K562 (cell line): ENCODE results near the gene PRSS21. TPM values are rescaled to one million over a fixed set of nuclear protein-coding genes. Genes with fewer than 3 reads are reported as not detected.
A peak's percentile ranks its signal among the peaks of the same experiment; 100 is the strongest.

Source experiments
- ATAC-seq: fragments of 200-7000 bp; cut with Tn5 transposase; 3 replicates; pipeline ENCODE4 v1.9.1; 2020; ENCODE audit warnings: moderate library complexity
- BruUV-seq: library from RNA; stranded (reverse); fragments of 400-500 nt; replicated peaks from 2 replicates; lab custom pipeline; 2021; lab: Mats Ljungman, UMichigan
- CTCF ChIA-PET: fragments of 300-600 bp; formaldehyde crosslinking; extraction: SDS; loops from one replicate; lab custom pipeline; 2021; ENCODE audit warnings: low intra/inter-chr PET ratio; lab: Yijun Ruan, JAX
- POLR2A ChIA-PET: fragments of 300-600, 350-650 bp; sonication (Branson Sonifier 250); formaldehyde crosslinking; extraction: SDS; loops from one replicate; lab custom pipeline; 2021; ENCODE audit warnings: antibody characterized with exemption, inconsistent platforms; lab: Yijun Ruan, JAX
- DNase-seq, 4 experiments: peaks; one replicate each; pipeline versions ENCODE4 v3.0.0 to v3.0.0-alpha.2; 2011 to 2018; ENCODE audit warnings: low spot score in 3 of 4, mixed read lengths in 3 of 4; ENCODE audit errors: extremely low read depth in 1 of 4
- FAIRE-seq: peaks from 2 replicates; lab custom pipeline; 2011; peaks lifted over from hg19 to GRCh38; lab: Jason Lieb, UNC
- H2AFZ ChIP-seq: 2 replicates; pipeline ENCODE4 v1.6.0; 2011; ENCODE audit warnings: low read depth, low read length, control low read depth, inconsistent platforms
- H3K27ac ChIP-seq: fragments of 200-600 bp; 3 replicates; pipeline ENCODE4 v1.8.0; 2011; ENCODE audit warnings: low read depth, mild to moderate bottlenecking, control low read depth, inconsistent platforms, low read length, moderate library complexity, mixed read lengths; ENCODE audit errors: extremely low read depth
- H3K27me3 ChIP-seq, 2 experiments: fragments of 300-600 bp in 1 of 2; 2 replicates in 1 of 2; 3 replicates in 1 of 2; pipeline versions ENCODE4 v1.6.0 to v1.8.0; 2011; ENCODE audit warnings: inconsistent platforms in 2 of 2, low read length in 2 of 2, mild to moderate bottlenecking in 1 of 2, mixed read lengths in 1 of 2, moderate library complexity in 1 of 2; ENCODE audit not compliant: control insufficient read depth in 2 of 2, insufficient read depth in 2 of 2
- H3K36me3 ChIP-seq: fragments of 300-600 bp; 3 replicates; pipeline ENCODE4 v1.8.0; 2011; ENCODE audit warnings: mild to moderate bottlenecking, low read length, inconsistent platforms; ENCODE audit not compliant: control insufficient read depth, insufficient read depth
- H3K4me1 ChIP-seq, 2 experiments: fragments of 200-600 bp in 1 of 2; replicated peaks in 1 of 2; 2 replicates in 1 of 2; 3 replicates in 1 of 2; pipeline versions ENCODE4 v1.5.1 to v1.8.0; 2011; ENCODE audit warnings: inconsistent platforms in 2 of 2, low read length in 2 of 2, mild to moderate bottlenecking in 1 of 2, mixed read lengths in 1 of 2, moderate library complexity in 1 of 2; ENCODE audit not compliant: control insufficient read depth in 2 of 2, insufficient read depth in 2 of 2
- H3K4me2 ChIP-seq: 2 replicates; pipeline ENCODE4 v1.6.1; 2011; ENCODE audit warnings: low read length, control low read depth, inconsistent platforms, mixed read lengths; ENCODE audit not compliant: insufficient read depth
- H3K4me3 ChIP-seq: fragments of 200-600 bp; sonication (generic), shearing (Covaris generic); 2 replicates; pipeline ENCODE4 v1.5.1; 2016; ENCODE audit warnings: control low read depth, inconsistent platforms
- H3K79me2 ChIP-seq: fragments of 200-600 bp; 3 replicates; pipeline ENCODE4 v1.8.0; 2011; ENCODE audit warnings: low read length, inconsistent platforms; ENCODE audit not compliant: control insufficient read depth, insufficient read depth
- H3K9ac ChIP-seq, 2 experiments: 2 replicates each; pipeline versions ENCODE4 v1.6.0 to v1.6.1; 2011; ENCODE audit warnings: low read depth in 2 of 2, low read length in 2 of 2, control low read depth in 1 of 2, inconsistent platforms in 1 of 2, mild to moderate bottlenecking in 1 of 2, mixed read lengths in 1 of 2; ENCODE audit not compliant: insufficient read depth in 1 of 2
- H3K9me1 ChIP-seq: one replicate; pipeline ENCODE4 v1.6.0; 2011; ENCODE audit warnings: inconsistent platforms, mild to moderate bottlenecking, low read length, moderate library complexity; ENCODE audit not compliant: control insufficient read depth, insufficient read depth
- H3K9me3 ChIP-seq: replicated peaks from 2 replicates; pipeline ENCODE4 v1.5.1; 2011; ENCODE audit warnings: low read depth, low read length, inconsistent platforms; ENCODE audit not compliant: control insufficient read depth, insufficient read depth
- H4K20me1 ChIP-seq: replicated peaks from 2 replicates; pipeline ENCODE4 v1.6.1; 2011; ENCODE audit warnings: low read length, inconsistent platforms, mixed read lengths; ENCODE audit not compliant: control insufficient read depth, insufficient read depth
- HNRNPUL1 ChIP-seq: fragments of 200-400 bp; formaldehyde crosslinking; IDR thresholded peaks from 2 replicates; pipeline ENCODE4 v1.6.1; 2017; ENCODE audit warnings: low read length
- ZBTB1 ChIP-seq: sonication (generic); formaldehyde crosslinking; IDR thresholded peaks from 2 replicates; pipeline ENCODE4 v1.8.1; 2023; ENCODE audit warnings: missing genetic modification reagents, low read depth, mild to moderate bottlenecking, borderline replicate concordance
- ZKSCAN3 ChIP-seq: fragments of 250-450 bp; sonication (Bioruptor Pico); IDR thresholded peaks from 2 replicates; pipeline ENCODE4 v1.4.0; 2020
- ZNF146 ChIP-seq: IDR thresholded peaks from one replicate; pipeline ENCODE4 v1.6.1; 2018; ENCODE audit warnings: missing compliant biosample characterization; ENCODE audit not compliant: unreplicated experiment
- ZNF77 ChIP-seq: fragments of 250-450 bp; sonication (Bioruptor Pico); IDR thresholded peaks from 2 replicates; pipeline ENCODE4 v1.5.0; 2020
- WGBS: fragments of 100-300 bp; shearing (Covaris generic); methylation state at CpG from one replicate; pipeline ENCODE4 v1.1.6; 2016; ENCODE audit warnings: low coverage, mixed read lengths; ENCODE audit not compliant: insufficient coverage; ENCODE audit errors: missing lambda C conversion rate; 5-methylcytosine and 5-hydroxymethylcytosine counted together
- in situ Hi-C: fragments of 300-500 bp; cut with MboI; formaldehyde crosslinking; loops from 4 replicates; pipeline ENCODE4 v1.15.0; 2018; ENCODE audit warnings: inconsistent platforms, mixed read lengths
- intact Hi-C: fragments of 100-400 bp; cut with micrococcal nuclease; formaldehyde crosslinking; loops from 2 replicates; pipeline ENCODE4 v1.14.2; 2022
- polyA plus RNA-seq, 8 experiments: library from polyadenylated mRNA; depleted of rRNA in 4 of 8; stranded (reverse) in 5 of 8; unstranded in 3 of 8; fragments of >200 nt; fragmentation: Nextera tagmentation in 2 of 8; fragmentation: Illumina TruSeq in 1 of 8; extraction: Ambion mirVana in 2 of 8; extraction: Trizol in 1 of 8; gene quantifications; 2 replicates each; pipeline versions ENCODE4 v1.2.1 to v1.2.3, GENCODE V29; 2011 to 2014; ENCODE audit warnings: inconsistent platforms in 1 of 8, missing spikeins in 1 of 8
- total RNA-seq, 7 experiments: library from RNA; depleted of rRNA in 6 of 7; stranded (reverse); fragments of >200 nt in 6 of 7; fragmentation: Illumina TruSeq in 2 of 7; extraction: Trizol in 2 of 7; gene quantifications; 2 replicates each; pipeline versions ENCODE4 v1.2.1 to v1.2.3, GENCODE V29; 2011 to 2021; ENCODE audit warnings: low replicate concordance in 1 of 7
- TF ChIP-seq, protein P1 (sequence below): fragments of 250-450 bp; sonication (Bioruptor Pico); IDR thresholded peaks from 2 replicates; pipeline ENCODE4 v1.9.0; 2021; ENCODE audit warnings: mild to moderate bottlenecking
- TF ChIP-seq, protein P2 (sequence below): fragments of 450-650 bp; formaldehyde crosslinking; IDR thresholded peaks from 2 replicates; pipeline ENCODE4 v1.4.0; 2020; ENCODE audit warnings: mild to moderate bottlenecking, moderate library complexity
- TF ChIP-seq, protein P3 (sequence below): fragments of 450-650 bp; IDR thresholded peaks from 2 replicates; pipeline ENCODE4 v1.6.1; 2016; ENCODE audit warnings: mild to moderate bottlenecking, moderate library complexity

Gene PRSS21
- total and polyA plus RNA-seq, 9 of the 15 experiments (the other 6 are each of a cell fraction or from before 2014, with no cell fraction given): 12.1 to 121 (median 61.3) TPM

DNA sequence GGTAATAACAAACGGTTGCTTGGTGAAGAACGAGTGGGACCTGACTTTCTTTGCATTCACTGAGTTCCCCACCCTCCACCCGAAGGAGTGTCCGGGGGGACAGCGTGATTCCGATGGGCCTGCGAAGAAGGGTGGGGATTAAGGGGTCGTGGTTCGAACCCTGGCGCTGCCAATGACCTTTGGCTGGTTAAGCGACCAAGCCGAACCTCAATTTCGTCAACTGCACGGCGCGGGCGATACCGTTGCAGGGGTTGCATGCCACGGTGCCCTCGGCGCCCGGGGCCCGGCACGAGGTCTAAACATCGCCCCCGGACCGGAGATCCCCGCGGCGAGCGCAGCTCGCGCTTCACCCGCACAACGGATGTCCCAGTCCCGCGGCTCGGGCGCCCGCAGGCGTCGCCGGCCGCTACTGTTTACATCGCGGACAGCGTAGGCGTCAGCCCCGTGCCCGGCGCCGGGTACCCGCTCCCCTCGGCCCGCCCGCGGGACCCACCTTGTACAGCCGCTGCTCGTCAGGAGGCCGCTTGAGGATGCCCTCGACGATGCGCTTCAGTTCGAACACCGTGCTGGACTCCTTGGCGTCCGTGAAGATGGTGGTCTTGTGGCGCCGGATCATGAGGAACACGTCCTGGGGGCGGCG lies 40.4 kb upstream of the PRSS21 start:
- in situ Hi-C loops: no loop called here
- DNase-seq: peak in 3 of 4 experiments; percentile 32 to 71 (median 70)
- TF ChIP-seq, protein P1, sequence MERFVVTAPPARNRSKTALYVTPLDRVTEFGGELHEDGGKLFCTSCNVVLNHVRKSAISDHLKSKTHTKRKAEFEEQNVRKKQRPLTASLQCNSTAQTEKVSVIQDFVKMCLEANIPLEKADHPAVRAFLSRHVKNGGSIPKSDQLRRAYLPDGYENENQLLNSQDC (CRISPR knock-in tag): no peak
- TF ChIP-seq ZNF77 (CRISPR knock-in tag): no peak
- no peak for TF ChIP-seq ZKSCAN3 (CRISPR knock-in tag)
- TF ChIP-seq, protein P2, sequence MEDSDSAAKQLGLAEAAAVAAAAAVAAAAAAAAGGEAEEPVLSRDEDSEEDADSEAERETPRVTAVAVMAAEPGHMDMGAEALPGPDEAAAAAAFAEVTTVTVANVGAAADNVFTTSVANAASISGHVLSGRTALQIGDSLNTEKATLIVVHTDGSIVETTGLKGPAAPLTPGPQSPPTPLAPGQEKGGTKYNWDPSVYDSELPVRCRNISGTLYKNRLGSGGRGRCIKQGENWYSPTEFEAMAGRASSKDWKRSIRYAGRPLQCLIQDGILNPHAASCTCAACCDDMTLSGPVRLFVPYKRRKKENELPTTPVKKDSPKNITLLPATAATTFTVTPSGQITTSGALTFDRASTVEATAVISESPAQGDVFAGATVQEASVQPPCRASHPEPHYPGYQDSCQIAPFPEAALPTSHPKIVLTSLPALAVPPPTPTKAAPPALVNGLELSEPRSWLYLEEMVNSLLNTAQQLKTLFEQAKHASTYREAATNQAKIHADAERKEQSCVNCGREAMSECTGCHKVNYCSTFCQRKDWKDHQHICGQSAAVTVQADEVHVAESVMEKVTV (CRISPR knock-in tag): no peak
- no peak for TF ChIP-seq ZNF146 (CRISPR knock-in tag)
- TF ChIP-seq, protein P3, sequence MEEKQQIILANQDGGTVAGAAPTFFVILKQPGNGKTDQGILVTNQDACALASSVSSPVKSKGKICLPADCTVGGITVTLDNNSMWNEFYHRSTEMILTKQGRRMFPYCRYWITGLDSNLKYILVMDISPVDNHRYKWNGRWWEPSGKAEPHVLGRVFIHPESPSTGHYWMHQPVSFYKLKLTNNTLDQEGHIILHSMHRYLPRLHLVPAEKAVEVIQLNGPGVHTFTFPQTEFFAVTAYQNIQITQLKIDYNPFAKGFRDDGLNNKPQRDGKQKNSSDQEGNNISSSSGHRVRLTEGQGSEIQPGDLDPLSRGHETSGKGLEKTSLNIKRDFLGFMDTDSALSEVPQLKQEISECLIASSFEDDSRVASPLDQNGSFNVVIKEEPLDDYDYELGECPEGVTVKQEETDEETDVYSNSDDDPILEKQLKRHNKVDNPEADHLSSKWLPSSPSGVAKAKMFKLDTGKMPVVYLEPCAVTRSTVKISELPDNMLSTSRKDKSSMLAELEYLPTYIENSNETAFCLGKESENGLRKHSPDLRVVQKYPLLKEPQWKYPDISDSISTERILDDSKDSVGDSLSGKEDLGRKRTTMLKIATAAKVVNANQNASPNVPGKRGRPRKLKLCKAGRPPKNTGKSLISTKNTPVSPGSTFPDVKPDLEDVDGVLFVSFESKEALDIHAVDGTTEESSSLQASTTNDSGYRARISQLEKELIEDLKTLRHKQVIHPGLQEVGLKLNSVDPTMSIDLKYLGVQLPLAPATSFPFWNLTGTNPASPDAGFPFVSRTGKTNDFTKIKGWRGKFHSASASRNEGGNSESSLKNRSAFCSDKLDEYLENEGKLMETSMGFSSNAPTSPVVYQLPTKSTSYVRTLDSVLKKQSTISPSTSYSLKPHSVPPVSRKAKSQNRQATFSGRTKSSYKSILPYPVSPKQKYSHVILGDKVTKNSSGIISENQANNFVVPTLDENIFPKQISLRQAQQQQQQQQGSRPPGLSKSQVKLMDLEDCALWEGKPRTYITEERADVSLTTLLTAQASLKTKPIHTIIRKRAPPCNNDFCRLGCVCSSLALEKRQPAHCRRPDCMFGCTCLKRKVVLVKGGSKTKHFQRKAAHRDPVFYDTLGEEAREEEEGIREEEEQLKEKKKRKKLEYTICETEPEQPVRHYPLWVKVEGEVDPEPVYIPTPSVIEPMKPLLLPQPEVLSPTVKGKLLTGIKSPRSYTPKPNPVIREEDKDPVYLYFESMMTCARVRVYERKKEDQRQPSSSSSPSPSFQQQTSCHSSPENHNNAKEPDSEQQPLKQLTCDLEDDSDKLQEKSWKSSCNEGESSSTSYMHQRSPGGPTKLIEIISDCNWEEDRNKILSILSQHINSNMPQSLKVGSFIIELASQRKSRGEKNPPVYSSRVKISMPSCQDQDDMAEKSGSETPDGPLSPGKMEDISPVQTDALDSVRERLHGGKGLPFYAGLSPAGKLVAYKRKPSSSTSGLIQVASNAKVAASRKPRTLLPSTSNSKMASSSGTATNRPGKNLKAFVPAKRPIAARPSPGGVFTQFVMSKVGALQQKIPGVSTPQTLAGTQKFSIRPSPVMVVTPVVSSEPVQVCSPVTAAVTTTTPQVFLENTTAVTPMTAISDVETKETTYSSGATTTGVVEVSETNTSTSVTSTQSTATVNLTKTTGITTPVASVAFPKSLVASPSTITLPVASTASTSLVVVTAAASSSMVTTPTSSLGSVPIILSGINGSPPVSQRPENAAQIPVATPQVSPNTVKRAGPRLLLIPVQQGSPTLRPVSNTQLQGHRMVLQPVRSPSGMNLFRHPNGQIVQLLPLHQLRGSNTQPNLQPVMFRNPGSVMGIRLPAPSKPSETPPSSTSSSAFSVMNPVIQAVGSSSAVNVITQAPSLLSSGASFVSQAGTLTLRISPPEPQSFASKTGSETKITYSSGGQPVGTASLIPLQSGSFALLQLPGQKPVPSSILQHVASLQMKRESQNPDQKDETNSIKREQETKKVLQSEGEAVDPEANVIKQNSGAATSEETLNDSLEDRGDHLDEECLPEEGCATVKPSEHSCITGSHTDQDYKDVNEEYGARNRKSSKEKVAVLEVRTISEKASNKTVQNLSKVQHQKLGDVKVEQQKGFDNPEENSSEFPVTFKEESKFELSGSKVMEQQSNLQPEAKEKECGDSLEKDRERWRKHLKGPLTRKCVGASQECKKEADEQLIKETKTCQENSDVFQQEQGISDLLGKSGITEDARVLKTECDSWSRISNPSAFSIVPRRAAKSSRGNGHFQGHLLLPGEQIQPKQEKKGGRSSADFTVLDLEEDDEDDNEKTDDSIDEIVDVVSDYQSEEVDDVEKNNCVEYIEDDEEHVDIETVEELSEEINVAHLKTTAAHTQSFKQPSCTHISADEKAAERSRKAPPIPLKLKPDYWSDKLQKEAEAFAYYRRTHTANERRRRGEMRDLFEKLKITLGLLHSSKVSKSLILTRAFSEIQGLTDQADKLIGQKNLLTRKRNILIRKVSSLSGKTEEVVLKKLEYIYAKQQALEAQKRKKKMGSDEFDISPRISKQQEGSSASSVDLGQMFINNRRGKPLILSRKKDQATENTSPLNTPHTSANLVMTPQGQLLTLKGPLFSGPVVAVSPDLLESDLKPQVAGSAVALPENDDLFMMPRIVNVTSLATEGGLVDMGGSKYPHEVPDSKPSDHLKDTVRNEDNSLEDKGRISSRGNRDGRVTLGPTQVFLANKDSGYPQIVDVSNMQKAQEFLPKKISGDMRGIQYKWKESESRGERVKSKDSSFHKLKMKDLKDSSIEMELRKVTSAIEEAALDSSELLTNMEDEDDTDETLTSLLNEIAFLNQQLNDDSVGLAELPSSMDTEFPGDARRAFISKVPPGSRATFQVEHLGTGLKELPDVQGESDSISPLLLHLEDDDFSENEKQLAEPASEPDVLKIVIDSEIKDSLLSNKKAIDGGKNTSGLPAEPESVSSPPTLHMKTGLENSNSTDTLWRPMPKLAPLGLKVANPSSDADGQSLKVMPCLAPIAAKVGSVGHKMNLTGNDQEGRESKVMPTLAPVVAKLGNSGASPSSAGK: peak; percentile 51; the same call in 1 of the 2 replicates
- TF ChIP-seq ZBTB1: no peak
- no peak for TF ChIP-seq HNRNPUL1

More for the DNA sequence above, 40.4 kb upstream of the PRSS21 start:
- peaks cover 39% of the 10 kb centered on the region for H3K79me2 ChIP-seq
- H3K27me3 ChIP-seq: no peaks in the 10 kb centered on the region
- H2AFZ ChIP-seq: peak overlapping the region; percentile 75
- peak overlapping the region; percentile 88 for H3K27ac ChIP-seq
- H3K9ac ChIP-seq: peak overlapping the region; percentile 84 to 94
- ChIA-PET CTCF (interaction anchor here (0.6 kb wide), 1 partner anchor 23 kb away, joined by 4 read pairs; no protein-coding TSS in a partner anchor), POLR2A (interaction anchor here (0.6 to 3.9 kb wide), 8 partner anchors 7 to 38 kb away, joined by 3 to 28 read pairs (median 8); partner anchors contain the start of gene SRRM2)
- H3K4me3 ChIP-seq: peak overlapping the region; percentile 97
- peaks cover under 1% of the 10 kb centered on the region; the same call in 1 of the 2 replicates for H4K20me1 ChIP-seq
- WGBS: under 1% methylated on average over 65 of the region's 72 CpGs
- peaks cover 49% of the 10 kb centered on the region for H3K36me3 ChIP-seq
- H3K9me3 ChIP-seq: no peaks in the 10 kb centered on the region
- FAIRE-seq (no peak), ATAC-seq (peak; percentile 7; the same call in 2 of the 3 replicates)
- H3K4me2 ChIP-seq: peak overlapping the region; percentile 97
- intact Hi-C loops: loop anchor here (5.0 kb wide), 1 partner anchor 41 kb away; the partner anchor contains the start of gene PRSS21
- H3K4me1 ChIP-seq: peaks cover 11 to 42% of the 10 kb centered on the region in 2 experiments; a peak in 4 of 5 replicates
- TSS peak; percentile 42 for BruUV-seq
- H3K9me1 ChIP-seq: no peaks in the 10 kb centered on the region
